ENCODE data around the gene SNED1.
"Not testable (repeated sequence)": the region's sequence is repeated elsewhere in the genome, so short reads cannot be mapped to it uniquely, and the experiment has no call there.

Gene SNED1

GRCh38 chr2:240972636-240973521, 25.5 kb upstream of the SNED1 start:
- TF ChIP-seq EZH2 (IDR thresholded peaks at IDR 0.05; ENCODE audit: borderline replicate concordance, low read depth, low read length, severe bottlenecking): no peak
- TF ChIP-seq CTCF (IDR thresholded peaks at IDR 0.05; ENCODE audit: borderline replicate concordance, extremely low read depth, low read length, poor library complexity, severe bottlenecking): no peak
- Histone ChIP-seq H3K9me3 (ENCODE audit: insufficient read depth, low read length, severe bottlenecking) (peaks cover 3% of the 10 kb centered on the region), H3K4me1 (ENCODE audit: insufficient read depth, low read length) (no peaks in the 10 kb centered on the region), H3K4me2 (ENCODE audit: insufficient read depth, low read length) (no peak overlapping the region), H3K79me2 (ENCODE audit: insufficient read depth, low read length) (no peaks in the 10 kb centered on the region), H2AFZ (ENCODE audit: low read depth, low read length) (no peak overlapping the region), H3K27me3 (ENCODE audit: insufficient read depth, low read length, poor library complexity) (no peaks in the 10 kb centered on the region), H4K20me1 (ENCODE audit: insufficient read depth, low read length) (no peaks in the 10 kb centered on the region), H3K9ac (ENCODE audit: low read depth, low read length) (no peak overlapping the region), H3K4me3 (ENCODE audit: low read depth in 1 of 2, low read length in 2 of 2) (no peak overlapping the region), H3K27ac (ENCODE audit: low read length) (no peak overlapping the region), H3K36me3 (ENCODE audit: insufficient read depth, low read length) (no peaks in the 10 kb centered on the region)
- DNase-seq (no peak), ATAC-seq (ENCODE audit: insufficient read depth, low read depth) (no peak)

GRCh38 chr2:240974771-240975572, 23.4 kb upstream of the SNED1 start:
- TF ChIP-seq EZH2 (IDR thresholded peaks at IDR 0.05; ENCODE audit: borderline replicate concordance, low read depth, low read length, severe bottlenecking) (no peak), CTCF (IDR thresholded peaks at IDR 0.05; ENCODE audit: borderline replicate concordance, extremely low read depth, low read length, poor library complexity, severe bottlenecking) (no peak)
- Histone ChIP-seq H3K9ac (ENCODE audit: low read depth, low read length) (no peak overlapping the region), H2AFZ (ENCODE audit: low read depth, low read length) (no peak overlapping the region), H3K27me3 (ENCODE audit: insufficient read depth, low read length, poor library complexity) (no peaks in the 10 kb centered on the region), H3K4me1 (ENCODE audit: insufficient read depth, low read length) (no peaks in the 10 kb centered on the region), H3K27ac (ENCODE audit: low read length) (no peak overlapping the region), H3K4me2 (ENCODE audit: insufficient read depth, low read length) (no peak overlapping the region), H3K79me2 (ENCODE audit: insufficient read depth, low read length) (no peaks in the 10 kb centered on the region), H3K4me3 (ENCODE audit: low read depth in 1 of 2, low read length in 2 of 2) (no peak overlapping the region), H3K36me3 (ENCODE audit: insufficient read depth, low read length) (no peaks in the 10 kb centered on the region), H4K20me1 (ENCODE audit: insufficient read depth, low read length) (no peaks in the 10 kb centered on the region), H3K9me3 (ENCODE audit: insufficient read depth, low read length, severe bottlenecking) (peaks cover 3% of the 10 kb centered on the region)
- DNase-seq (no peak), ATAC-seq (ENCODE audit: insufficient read depth, low read depth) (no peak)

- not testable (repeated sequence) for H3K4me1 ChIP-seq (ENCODE audit: insufficient read depth, low read length); H3K9me3 ChIP-seq (ENCODE audit: insufficient read depth, low read length, severe bottlenecking); H2AFZ ChIP-seq (ENCODE audit: low read depth, low read length); H3K79me2 ChIP-seq (ENCODE audit: insufficient read depth, low read length); H3K36me3 ChIP-seq (ENCODE audit: insufficient read depth, low read length); H3K9ac ChIP-seq (ENCODE audit: low read depth, low read length); H4K20me1 ChIP-seq (ENCODE audit: insufficient read depth, low read length); ATAC-seq (ENCODE audit: insufficient read depth, low read depth); H3K4me3 ChIP-seq (ENCODE audit: low read depth in 1 of 2, low read length in 2 of 2); H3K4me2 ChIP-seq (ENCODE audit: insufficient read depth, low read length); H3K27ac ChIP-seq (ENCODE audit: low read length); DNase-seq; H3K27me3 ChIP-seq (ENCODE audit: insufficient read depth, low read length, poor library complexity)
These were observed 22.5 kb upstream of the SNED1 start for GRCh38 chr2:240975903-240976302.

GRCh38 chr2:240981280-240981679, 17.1 kb upstream of the SNED1 start:
- H3K36me3 ChIP-seq (ENCODE audit: insufficient read depth, low read length): no peaks in the 10 kb centered on the region
- H2AFZ ChIP-seq (ENCODE audit: low read depth, low read length): no peak overlapping the region
- H3K79me2 ChIP-seq (ENCODE audit: insufficient read depth, low read length): no peaks in the 10 kb centered on the region
- H3K27me3 ChIP-seq (ENCODE audit: insufficient read depth, low read length, poor library complexity): no peaks in the 10 kb centered on the region
- H3K27ac ChIP-seq (ENCODE audit: low read length): no peak overlapping the region
- DNase-seq (no peak), ATAC-seq (ENCODE audit: insufficient read depth, low read depth) (no peak)
- no peaks in the 10 kb centered on the region for H3K4me1 ChIP-seq (ENCODE audit: insufficient read depth, low read length)
- H3K9ac ChIP-seq (ENCODE audit: low read depth, low read length): no peak overlapping the region
- TF ChIP-seq EZH2 (IDR thresholded peaks at IDR 0.05; ENCODE audit: borderline replicate concordance, low read depth, low read length, severe bottlenecking) (no peak), CTCF (IDR thresholded peaks at IDR 0.05; ENCODE audit: borderline replicate concordance, extremely low read depth, low read length, poor library complexity, severe bottlenecking) (no peak)
- H3K9me3 ChIP-seq (ENCODE audit: insufficient read depth, low read length, severe bottlenecking): no peaks in the 10 kb centered on the region
- H3K4me3 ChIP-seq (ENCODE audit: low read depth in 1 of 2, low read length in 2 of 2): no peak overlapping the region
- peaks cover 4% of the 10 kb centered on the region for H4K20me1 ChIP-seq (ENCODE audit: insufficient read depth, low read length)
- H3K4me2 ChIP-seq (ENCODE audit: insufficient read depth, low read length): no peak overlapping the region
